ENCODE results near the gene TXNRD2.

The TXNRD2 gene

DNA sequence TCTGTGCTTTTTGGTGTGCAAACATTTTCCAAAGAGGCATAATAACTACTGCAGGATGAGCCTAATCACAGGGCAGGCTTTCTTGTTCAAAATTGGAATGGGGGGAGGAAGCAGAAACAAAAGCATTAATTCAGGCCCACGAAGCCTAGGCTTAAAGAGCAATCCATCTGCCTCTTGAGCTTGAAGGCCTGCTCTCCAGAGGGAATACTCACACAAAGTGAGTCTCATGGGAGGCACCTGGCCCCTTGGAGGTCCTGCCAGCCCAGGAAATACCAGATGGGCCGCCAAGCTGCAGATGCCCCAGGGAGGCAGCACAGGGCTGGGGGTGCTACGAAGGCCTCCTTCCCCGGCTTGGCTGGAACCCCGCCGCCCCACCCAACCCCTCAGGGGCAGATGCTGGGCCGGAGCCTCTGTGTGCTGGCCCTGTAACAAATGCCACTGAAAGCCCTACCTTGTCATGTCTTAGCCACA is 39.3 kb downstream of the TXNRD2 start:
- peak; percentile 40 for DNase-seq

DNA sequence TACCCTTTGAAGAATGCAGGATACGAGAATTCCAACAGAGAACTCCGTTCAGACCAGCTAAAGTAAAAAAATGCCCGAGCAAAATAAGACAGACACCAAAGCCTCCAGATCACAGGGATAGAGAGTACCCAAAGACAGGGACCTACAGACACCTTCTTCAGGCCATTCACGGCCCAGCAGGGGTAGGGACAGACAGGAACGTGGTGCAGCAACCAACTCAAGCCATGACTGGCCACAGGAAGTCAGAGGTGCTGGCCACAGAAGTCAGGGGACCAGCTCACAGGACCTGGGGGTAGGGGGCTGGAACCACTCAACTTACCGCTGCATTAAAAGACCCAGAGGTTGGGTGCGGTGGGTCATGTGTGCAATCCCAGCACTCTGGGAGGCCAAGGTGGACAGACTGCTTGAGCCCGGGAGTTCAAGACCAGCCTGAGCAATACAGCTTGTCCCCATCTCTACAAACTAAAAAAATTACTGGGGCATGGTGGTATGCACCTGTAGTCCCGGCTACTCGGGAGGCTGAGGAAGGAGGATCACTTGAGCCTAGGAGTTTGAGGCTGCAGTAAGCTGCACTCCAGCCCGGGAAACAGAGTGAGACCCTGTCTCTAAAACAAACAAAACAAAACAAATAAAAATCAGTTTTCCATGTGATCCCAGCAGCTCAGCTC is 39.9 kb downstream of the TXNRD2 start:
- DNase-seq: no peak

DNA sequence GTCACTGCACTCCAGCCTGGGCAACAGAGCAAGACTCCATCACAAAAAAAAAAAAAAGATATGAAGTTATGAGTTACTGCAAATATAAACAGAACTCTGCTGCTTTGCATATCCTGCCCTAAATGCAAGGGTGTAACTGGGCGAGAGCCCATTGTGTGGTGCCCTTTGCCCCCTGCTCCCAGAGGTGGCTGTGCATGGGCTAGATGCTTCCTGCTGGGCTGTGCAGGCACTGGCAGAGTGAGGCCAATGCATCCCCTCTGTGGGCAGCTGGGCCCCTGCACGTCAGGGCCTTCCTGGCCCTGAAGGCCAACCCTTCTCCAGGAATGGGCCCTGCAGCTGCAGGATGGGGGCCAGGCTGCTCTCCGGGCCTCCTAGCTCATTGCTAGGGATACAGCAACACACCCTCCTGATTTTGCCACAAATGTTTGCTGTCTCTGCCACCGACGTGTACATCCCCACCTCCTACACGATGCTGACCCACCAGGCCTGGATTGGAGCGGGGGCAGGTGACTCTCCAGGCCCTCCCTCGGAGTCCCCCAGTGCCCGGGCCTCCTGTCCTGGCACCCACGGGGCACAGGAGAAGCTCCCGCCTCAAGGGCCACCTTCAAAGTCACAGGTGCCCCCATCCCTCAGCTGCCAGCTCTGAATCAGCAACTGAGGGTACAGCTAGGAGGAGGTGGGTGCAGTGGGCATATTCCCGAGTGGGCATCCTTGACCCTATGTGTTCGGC is 40.7 kb downstream of the TXNRD2 start:
- DNase-seq: no peak

DNA sequence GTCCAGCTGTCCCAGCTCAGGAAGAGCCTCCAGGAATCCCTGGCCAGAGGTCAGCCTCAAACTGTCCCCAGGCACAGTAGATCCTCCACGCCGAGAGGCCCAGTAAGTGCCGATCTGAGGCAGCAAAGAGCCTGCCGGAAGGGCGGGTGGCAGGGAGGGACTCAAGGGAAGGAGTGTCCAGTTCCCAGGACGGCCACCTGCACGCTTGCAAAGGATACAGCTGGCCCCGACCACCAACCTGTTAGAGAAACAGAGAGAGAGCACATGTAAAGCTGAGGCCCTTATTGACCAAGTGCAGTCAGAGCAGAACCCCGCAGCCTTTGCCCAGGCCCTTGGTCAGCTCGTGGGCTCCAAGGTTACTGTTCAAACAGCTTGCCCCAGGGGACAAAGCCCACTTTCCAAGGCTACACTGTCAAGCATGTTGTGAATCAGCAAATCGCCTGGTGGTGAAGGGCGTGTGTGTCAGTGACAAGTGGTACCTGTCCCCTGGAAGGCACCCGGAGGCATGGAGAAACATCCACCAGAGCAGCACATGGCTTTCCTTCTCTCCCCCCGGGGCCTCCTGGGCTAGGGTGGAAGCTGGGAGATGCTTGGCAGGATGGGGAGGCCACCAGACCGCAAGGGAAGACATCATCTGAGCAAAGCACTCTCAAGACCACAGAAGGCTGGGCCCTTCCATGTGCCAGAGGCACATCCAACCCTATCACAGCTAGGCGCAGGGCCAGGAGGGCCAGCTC is 42.6 kb downstream of the TXNRD2 start:
- no peak for DNase-seq

GRCh38 chr22:19898145-19898544 is 43.5 kb downstream of the TXNRD2 start:
- DNase-seq: no peak

DNA sequence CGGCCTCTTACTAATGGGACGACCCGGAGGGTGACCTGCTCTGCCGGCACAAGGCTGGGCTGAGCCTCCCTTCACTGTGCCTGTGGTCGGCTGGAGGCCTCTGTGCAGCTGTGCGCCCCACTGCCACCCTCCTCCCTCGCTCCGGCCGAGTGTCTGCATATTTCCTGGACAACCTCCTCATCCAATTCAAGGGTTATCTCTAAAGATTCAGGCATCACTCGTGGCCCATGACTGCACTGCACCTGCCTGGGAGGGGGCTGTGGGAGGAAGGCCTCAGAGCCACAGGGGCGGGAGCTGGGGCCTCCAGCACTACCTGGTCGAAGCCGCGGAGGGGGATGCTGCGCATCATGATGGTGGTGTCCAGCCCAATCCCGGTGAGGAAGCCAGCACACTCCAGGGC is 43.9 kb downstream of the TXNRD2 start:
- no peak for DNase-seq

DNA sequence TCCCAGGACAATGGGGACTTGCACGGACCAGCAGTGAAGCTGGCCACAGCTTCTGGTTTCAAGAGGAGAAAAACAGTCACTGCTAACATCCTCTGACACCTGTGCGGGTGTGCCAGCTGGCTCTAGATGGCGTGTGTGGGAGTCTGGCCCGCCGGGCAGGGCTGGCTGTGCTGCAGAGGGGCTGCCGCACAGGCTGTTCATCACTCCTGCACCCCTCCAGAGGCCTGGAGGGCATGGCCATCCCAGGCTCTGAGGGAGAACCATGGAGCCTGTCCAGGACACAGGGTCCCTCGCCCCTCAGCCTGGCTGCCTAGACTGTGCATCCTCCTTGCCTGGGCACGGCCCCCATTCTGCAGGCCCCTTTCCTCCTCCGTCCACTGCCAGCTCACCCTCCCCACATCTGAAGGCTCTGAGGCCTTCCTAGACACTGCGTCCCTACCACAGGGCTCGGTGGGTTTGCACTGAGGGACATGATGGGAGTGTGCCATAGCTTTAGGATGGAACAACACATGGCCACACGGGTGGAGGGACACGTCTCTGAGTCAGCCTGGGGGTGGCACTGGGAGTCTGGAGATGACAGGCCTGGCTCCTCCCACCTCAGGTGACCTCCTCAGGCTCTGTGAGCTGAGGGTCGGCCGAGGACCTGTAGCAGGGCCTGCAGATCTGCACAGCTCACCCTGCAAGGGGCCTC is 44.8 kb downstream of the TXNRD2 start:
- DNase-seq: no peak

DNA sequence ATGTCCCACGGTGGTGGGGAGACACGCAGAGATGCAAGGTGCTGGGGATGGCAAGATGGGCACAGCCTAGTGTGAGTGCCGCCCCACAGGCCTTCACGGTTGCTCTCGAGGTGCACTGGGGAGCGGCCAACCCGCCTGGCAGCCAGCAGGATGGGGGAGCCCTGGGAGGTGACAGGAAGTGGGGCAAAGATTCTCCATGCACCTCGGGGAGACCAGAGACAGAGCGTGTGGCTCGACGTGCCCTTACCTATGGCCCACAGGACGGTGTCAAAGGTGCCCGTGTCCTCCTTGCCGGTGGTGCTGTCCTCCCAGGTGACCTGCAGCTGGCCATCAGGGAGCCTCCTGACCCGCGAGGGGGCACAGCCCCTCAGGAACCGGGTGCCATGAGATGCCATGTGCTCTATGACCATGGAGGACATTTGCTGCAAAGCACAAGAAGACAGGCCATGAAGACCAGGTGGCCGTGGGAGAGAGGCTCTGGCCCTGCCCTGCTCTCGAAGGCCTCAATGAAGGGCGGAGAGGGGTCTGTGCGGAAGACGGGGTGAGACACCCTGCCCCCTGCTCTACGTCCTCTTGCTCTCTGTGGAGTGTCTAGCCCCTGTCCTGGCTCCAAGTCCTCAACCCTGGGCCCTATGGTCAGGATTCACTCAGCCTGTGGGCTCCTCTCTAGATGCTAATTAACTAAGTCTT is 46.3 kb downstream of the TXNRD2 start:
- DNase-seq: no peak

DNA sequence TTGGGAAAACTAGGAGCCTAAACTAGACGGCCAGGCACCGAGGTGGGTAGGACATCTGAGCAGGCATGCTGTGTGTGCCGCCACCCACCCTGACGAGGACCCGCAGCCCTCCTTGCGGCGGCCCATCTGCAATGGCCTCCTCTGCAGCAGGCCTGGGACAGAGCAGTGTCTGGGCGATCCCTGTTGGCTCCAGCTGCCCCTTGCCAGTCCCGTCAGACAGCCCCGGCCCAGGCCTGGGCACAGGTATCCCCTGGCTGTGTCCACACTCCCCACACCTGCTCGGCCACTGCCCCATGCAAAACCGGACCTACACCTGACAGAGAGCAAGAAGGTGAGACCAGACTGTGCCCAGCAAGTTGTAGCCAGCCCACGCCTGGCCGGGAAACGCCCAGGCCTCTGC is 48.3 kb downstream of the TXNRD2 start:
- DNase-seq: no peak

GRCh38 chr22:19892925-19893324 is 48.7 kb downstream of the TXNRD2 start:
- no peak for DNase-seq

DNA sequence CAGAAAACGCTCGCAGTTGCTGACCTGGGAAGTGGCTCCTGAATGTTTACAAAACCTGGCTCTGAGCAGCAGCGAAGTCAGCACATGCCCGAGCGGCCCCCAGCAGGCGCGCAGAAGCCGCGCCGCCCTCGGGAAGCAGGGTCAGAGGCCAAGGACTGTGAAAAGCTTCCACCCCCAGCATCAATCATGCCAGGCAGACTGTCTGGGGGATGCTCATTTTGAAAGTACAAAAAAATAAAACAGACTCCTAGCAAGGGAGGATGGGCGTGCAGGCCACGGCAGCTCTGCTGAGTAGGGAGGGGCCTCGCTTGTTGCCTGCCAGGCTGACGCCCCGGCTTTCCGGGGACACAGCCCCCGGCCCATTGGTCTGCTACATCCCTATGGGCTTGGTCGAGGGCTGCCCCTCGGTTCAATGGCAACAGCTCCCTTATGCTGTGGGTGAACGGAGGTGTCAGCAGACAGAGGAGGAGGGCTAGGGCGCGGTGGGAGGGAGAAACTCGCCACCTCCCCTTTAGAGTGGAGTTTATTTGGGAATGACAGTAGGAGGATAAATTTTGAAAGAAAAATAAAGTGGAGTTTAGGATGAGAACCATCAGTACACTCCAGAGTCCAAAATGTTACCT is 49.2 kb downstream of the TXNRD2 start:
- no peak for DNase-seq

DNA sequence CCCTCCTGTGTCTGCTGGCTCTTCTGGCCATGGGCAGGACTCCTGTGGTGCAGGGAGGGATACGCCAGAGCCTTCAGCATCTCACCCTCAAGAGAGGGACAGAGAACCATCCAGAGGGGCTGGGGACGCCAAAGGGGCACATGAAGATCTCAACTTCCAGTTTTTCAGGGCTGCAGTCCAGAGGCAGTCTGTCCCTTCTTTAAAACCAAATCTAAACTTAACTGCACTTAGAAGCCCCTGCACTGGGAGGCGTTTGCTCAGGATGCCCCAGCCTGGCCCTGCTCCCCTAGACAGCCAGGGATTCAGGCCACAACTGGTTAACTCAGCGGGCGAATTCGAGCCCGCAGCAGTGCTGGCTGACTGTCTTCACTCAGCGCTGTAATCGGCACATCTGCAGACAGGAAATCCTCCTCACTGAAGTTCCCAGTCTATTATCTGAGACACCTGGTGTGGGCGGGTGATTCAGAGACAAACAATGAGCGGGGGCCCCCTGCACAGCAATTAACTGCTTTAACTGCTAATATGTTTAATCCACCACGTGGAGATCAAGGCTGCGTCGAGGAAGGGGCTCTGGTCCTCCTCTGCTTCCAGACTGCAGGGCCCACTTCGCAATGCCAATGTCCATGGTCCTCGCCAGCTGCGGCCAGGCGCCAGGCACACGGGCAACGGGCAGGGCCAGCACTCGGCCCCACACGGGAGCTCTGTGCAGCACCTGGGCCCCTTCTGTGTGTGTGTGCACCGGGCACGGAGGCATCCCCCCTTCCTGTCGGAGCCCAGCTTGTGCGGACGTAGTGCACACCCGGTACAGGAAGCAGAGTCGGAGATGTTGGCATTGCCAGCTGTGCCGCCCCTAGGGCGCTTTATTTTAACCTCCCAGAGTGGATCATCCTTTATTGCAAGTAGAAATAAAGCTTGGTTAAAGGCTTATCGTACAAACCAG is 50.0 kb downstream of the TXNRD2 start:
- DNase-seq: peak; percentile 91

DNA sequence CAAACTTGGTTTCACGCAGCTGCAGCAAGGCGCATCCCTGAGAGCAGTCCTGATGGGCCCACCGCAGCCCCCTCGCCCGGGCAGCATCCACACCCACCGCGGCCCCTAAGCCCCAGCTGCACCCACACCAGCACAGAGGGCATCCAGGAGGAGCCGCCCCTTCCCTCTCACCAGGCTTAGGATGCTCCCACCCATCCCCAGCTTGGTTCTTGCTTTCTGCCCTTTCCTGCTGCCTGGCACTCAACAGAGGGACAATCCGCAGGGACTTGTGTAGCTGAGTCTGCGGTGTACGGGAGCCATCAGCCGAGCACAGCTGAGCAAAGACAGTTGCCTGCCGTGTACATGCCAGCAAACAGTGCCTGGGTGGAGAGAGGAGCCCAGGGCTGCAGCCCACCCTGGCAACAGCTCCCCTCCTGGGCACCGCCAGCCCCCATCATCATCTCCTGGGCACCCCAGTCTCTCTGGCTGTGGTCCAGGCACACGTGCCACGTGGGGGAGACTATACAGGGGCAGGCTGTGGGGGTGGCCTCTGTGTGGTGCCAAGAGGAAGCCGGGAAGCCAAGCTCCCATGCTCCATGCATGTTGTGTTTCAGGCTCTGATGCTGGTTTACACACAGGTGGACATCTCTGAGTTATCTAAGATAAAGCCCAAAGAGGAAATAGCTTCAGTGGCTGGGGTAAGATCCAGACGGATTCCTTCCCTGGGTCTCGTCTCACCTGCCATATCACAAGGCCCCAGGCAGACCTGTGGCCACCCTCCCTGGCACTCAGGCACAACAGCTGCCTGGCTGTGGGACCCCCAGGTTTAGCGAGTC is 50.9 kb downstream of the TXNRD2 start:
- no peak for DNase-seq

DNA sequence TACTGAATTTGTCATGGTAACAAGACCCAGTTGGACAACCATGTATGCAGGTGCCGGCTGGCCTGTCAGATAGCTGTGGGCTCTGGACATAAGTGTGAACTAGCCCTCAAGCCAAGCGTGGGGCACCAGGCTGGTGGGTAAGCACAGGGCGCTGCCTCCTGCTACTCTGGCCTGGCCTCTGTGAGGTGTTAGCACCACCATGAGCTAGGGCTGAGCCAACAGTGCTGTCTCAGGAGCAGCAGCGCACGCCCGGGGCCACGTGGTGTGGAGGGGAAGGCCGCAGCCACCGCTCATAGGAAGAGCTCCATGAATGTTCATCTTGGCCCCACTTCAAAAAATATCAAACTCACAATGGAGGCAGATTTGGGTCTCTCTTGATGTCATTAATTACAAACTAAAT is 51.7 kb downstream of the TXNRD2 start:
- no peak for DNase-seq

DNA sequence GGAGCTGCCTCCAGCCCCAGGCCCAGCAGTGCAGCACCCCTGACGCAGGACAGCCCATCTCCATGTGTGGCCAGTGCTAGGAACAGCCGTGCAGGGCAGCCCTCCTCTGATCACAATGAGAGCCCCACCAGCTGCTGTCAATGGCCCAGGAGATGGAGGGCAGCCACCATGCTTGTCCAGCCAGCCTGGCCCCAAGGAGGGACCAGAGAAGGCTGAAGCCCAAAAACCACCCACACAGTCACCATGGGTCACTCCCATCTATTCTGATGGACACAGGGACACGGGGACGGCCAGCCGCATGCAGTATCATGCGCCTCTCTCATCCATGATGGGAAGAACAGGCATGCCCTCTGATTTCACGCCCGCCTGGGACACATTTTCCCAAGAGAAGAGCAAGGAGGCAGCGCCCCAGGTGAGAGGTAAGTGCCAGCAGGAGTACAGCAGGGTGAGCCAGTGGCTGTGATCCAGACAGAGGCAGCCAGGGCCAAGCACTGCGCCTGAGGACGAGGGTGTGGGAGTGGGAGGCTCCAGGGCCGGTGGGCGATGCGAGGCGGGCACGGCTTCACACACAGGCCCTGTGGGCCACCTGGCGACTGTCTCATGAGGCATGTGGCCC is 53.4 kb downstream of the TXNRD2 start:
- DNase-seq: no peak

GRCh38 chr22:19887256-19887985 is 54.2 kb downstream of the TXNRD2 start:
- no peak for DNase-seq

DNA sequence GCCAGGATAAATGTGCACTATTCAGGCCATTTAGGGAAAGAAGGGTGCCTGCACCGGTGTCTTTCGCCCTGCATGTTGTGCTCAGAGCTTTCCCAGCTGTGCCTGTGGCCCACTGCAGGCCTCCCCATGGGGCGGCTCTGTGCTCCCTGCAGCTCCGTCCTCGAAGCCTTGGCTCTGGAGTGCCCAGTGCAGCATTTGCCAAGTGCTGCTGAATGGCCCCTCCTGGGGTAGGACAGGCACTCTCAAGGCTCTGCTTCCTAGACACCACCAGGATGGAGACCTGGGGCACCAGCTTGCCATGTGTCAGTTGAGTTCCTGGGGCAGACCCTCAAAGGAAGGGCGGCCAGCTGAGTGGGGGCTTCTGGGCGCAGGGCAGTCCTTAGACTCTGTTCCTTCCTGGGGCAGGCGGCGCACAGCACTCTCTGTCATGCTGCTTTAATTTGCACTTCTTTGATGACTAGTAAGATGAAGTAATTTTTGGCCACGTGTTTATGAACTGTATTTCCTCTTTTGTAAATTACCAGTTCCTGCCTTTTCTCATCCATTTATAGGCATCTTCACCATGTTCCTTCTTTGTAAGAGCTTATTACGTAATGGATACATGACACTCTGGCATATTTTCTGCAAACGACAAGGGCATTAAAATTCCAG is 54.9 kb downstream of the TXNRD2 start:
- DNase-seq: no peak

GRCh38 chr22:19885841-19886592 is 55.6 kb downstream of the TXNRD2 start:
- no peak for DNase-seq
